ENCODE results near the gene USH1C.

- TF ChIP-seq CTCF (IDR thresholded peaks at IDR 0.05) = no peak
- no peak for TF ChIP-seq POLR2AphosphoS5 (IDR thresholded peaks at IDR 0.05)
- no peak for TF ChIP-seq EP300 (IDR thresholded peaks at IDR 0.05; ENCODE audit: low read depth)
Observed at GRCh38 chr11:17506314-17506713, 37.9 kb downstream of the USH1C start.
